Inferior parietal cortex (tissue), 1 donor: Measurements from ENCODE around the gene NKX1-1.

ENCODE experiments used
- DNase-seq: peaks from one replicate; pipeline ENCODE4 v3.0.0-alpha.2; 2016; ENCODE audit errors: extremely low spot score

Gene NKX1-1

GRCh38 chr4:1416948-1417260 is 10.7 kb upstream of the NKX1-1 start:
- no peak for DNase-seq

GRCh38 chr4:1416051-1416947 is 10.1 kb upstream of the NKX1-1 start:
- DNase-seq = no peak

GRCh38 chr4:1415681-1415981 is 9.4 kb upstream of the NKX1-1 start:
- no peak for DNase-seq

- no peak for DNase-seq
Observed at GRCh38 chr4:1414831-1415680, 8.8 kb upstream of the NKX1-1 start.

- DNase-seq = no peak
Observed at GRCh38 chr4:1413687-1414479, 7.6 kb upstream of the NKX1-1 start.

GRCh38 chr4:1413204-1413663 is 7.0 kb upstream of the NKX1-1 start:
- DNase-seq = no peak

- no peak for DNase-seq
Observed at GRCh38 chr4:1412376-1413203, 6.3 kb upstream of the NKX1-1 start.

GRCh38 chr4:1411436-1412375 is 5.5 kb upstream of the NKX1-1 start:
- DNase-seq = no peak

- DNase-seq = peak; percentile 16
Observed at GRCh38 chr4:1410491-1411325, 4.5 kb upstream of the NKX1-1 start.

GRCh38 chr4:1409491-1410425 is 3.5 kb upstream of the NKX1-1 start:
- DNase-seq = no peak

GRCh38 chr4:1409079-1409478 is 2.8 kb upstream of the NKX1-1 start:
- DNase-seq = no peak

GRCh38 chr4:1408418-1408817 is 2.2 kb upstream of the NKX1-1 start:
- no peak for DNase-seq

- no peak for DNase-seq
Observed at GRCh38 chr4:1407657-1408333, 1.6 kb upstream of the NKX1-1 start.

- no peak for DNase-seq
Observed at GRCh38 chr4:1406981-1407656, 877 bp upstream of the NKX1-1 start.

GRCh38 chr4:1405636-1406393 is 427 bp downstream of the NKX1-1 start:
- DNase-seq = no peak

GRCh38 chr4:1405254-1405635 is 997 bp downstream of the NKX1-1 start:
- no peak for DNase-seq
